ENCODE results near the gene FNBP1.

DNA sequence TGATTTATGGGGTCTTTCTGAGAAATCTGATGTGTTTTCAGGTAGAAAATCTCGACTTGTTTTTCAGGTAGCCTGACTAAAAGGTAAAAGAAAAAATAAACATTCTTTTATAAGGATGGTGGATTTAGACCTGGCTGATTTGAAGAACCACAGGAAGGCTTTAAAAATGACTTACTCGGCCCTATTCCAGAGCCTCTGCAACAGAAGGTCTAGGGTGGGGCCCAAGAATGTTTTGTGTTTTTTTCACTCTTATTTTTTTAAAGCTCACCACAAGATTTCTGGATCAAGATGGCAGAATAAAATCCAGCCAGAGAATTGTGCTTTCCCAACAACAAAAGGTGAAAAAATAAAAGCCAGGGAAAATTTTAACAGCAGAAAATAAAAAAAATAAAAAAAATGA is 59.1 kb downstream of the FNBP1 start:
- TF ChIP-seq, protein P1, sequence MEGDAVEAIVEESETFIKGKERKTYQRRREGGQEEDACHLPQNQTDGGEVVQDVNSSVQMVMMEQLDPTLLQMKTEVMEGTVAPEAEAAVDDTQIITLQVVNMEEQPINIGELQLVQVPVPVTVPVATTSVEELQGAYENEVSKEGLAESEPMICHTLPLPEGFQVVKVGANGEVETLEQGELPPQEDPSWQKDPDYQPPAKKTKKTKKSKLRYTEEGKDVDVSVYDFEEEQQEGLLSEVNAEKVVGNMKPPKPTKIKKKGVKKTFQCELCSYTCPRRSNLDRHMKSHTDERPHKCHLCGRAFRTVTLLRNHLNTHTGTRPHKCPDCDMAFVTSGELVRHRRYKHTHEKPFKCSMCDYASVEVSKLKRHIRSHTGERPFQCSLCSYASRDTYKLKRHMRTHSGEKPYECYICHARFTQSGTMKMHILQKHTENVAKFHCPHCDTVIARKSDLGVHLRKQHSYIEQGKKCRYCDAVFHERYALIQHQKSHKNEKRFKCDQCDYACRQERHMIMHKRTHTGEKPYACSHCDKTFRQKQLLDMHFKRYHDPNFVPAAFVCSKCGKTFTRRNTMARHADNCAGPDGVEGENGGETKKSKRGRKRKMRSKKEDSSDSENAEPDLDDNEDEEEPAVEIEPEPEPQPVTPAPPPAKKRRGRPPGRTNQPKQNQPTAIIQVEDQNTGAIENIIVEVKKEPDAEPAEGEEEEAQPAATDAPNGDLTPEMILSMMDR (IDR thresholded peaks at IDR 0.05): no peak
- TF ChIP-seq POLR2A (IDR thresholded peaks at IDR 0.05): no peak
